HEK293T (cell line): ENCODE data around the gene TIGD1.

ENCODE experiments used
- CTCF ChIA-PET: fragments of 350-600 bp; formaldehyde crosslinking; extraction: SDS; loops from one replicate; lab custom pipeline; 2021; ENCODE audit warnings: antibody characterized with exemption, inconsistent platforms; lab: Yijun Ruan, JAX
- POLR2A ChIA-PET: fragments of 350-600 bp; formaldehyde crosslinking; extraction: SDS; loops from one replicate; lab custom pipeline; 2020; ENCODE audit warnings: antibody characterized with exemption, inconsistent platforms; lab: Yijun Ruan, JAX
- DNase-seq: peaks from one replicate; pipeline ENCODE4 v3.0.0; 2012; ENCODE audit warnings: mixed read lengths; ENCODE audit errors: extremely low spot score
- ARNT ChIP-seq: fragments of 450-650 bp; IDR thresholded peaks from 2 replicates; pipeline ENCODE4 v1.6.1; 2017; ENCODE audit warnings: mild to moderate bottlenecking
- BHLHE40 ChIP-seq: fragments of 450-650 bp; IDR thresholded peaks from 2 replicates; pipeline ENCODE4 v1.6.1; 2016; ENCODE audit warnings: mild to moderate bottlenecking, moderate library complexity, borderline replicate concordance
- CTBP1 ChIP-seq: fragments of 450-650 bp; IDR thresholded peaks from 2 replicates; pipeline ENCODE4 v1.6.1; 2016; ENCODE audit warnings: borderline replicate concordance
- ELF4 ChIP-seq: fragments of 450-650 bp; IDR thresholded peaks from 2 replicates; pipeline ENCODE4 v1.6.1; 2017; ENCODE audit warnings: antibody characterized with exemption
- FOXA1 ChIP-seq: fragments of 450-650 bp; IDR thresholded peaks from 2 replicates; pipeline ENCODE4 v1.6.1; 2016; ENCODE audit warnings: mild to moderate bottlenecking
- FOXK2 ChIP-seq: fragments of 450-650 bp; IDR thresholded peaks from 2 replicates; pipeline ENCODE4 v1.6.1; 2016; ENCODE audit warnings: mild to moderate bottlenecking
- FOXM1 ChIP-seq: fragments of 450-650 bp; IDR thresholded peaks from 2 replicates; pipeline ENCODE4 v1.6.1; 2017; ENCODE audit warnings: mild to moderate bottlenecking, borderline replicate concordance
- HDGF ChIP-seq: fragments of 450-650 bp; IDR thresholded peaks from 2 replicates; pipeline ENCODE4 v1.6.1; 2017; ENCODE audit warnings: antibody characterized with exemption, borderline replicate concordance
- L3MBTL2 ChIP-seq: fragments of 450-650 bp; conservative IDR thresholded peaks from 2 replicates; pipeline ENCODE4 v1.6.1; 2016; ENCODE audit warnings: mild to moderate bottlenecking
- LEF1 ChIP-seq: fragments of 450-650 bp; IDR thresholded peaks from 2 replicates; pipeline ENCODE4 v1.6.1; 2017; ENCODE audit warnings: mild to moderate bottlenecking, borderline replicate concordance
- NFRKB ChIP-seq: fragments of 450-650 bp; IDR thresholded peaks from 2 replicates; pipeline ENCODE4 v1.6.1; 2016; ENCODE audit warnings: mild to moderate bottlenecking, moderate library complexity
- PKNOX1 ChIP-seq: fragments of 450-650 bp; IDR thresholded peaks from 2 replicates; pipeline ENCODE4 v1.6.1; 2016
- SP1 ChIP-seq: fragments of 450-650 bp; IDR thresholded peaks from 2 replicates; pipeline ENCODE4 v1.6.1; 2017
- SUZ12 ChIP-seq: fragments of 450-650 bp; IDR thresholded peaks from 2 replicates; pipeline ENCODE4 v1.6.1; 2016; ENCODE audit warnings: mild to moderate bottlenecking
- TARDBP ChIP-seq: fragments of 450-650 bp; IDR thresholded peaks from 2 replicates; pipeline ENCODE4 v1.6.1; 2016
- ZNF384 ChIP-seq: fragments of 450-650 bp; IDR thresholded peaks from 2 replicates; pipeline ENCODE4 v1.6.1; 2016

TIGD1 gene

GRCh38 chr2:232532419-232532818 is 17.9 kb downstream of the TIGD1 start:
- ChIA-PET POLR2A (no interaction called here), CTCF (interaction anchor here (1.2 kb wide), 1 partner anchor 9 kb away, joined by 3 read pairs; no protein-coding TSS in a partner anchor)
- TF ChIP-seq HDGF, result no peak
- TF ChIP-seq LEF1, result no peak
- no peak for TF ChIP-seq FOXM1
- TF ChIP-seq ARNT, result no peak
- TF ChIP-seq BHLHE40, result no peak
- TF ChIP-seq ZNF384, result no peak
- no peak for TF ChIP-seq SUZ12
- no peak for TF ChIP-seq FOXK2
- no peak for TF ChIP-seq FOXA1
- TF ChIP-seq L3MBTL2, result no peak
- TF ChIP-seq CTBP1, result no peak
- TF ChIP-seq PKNOX1, result no peak
- TF ChIP-seq NFRKB, result no peak
- no peak for TF ChIP-seq TARDBP
- no peak for TF ChIP-seq SP1
- TF ChIP-seq ELF4, result no peak
- no peak for DNase-seq

- ChIA-PET POLR2A (interaction anchor here (1.0 kb wide), 1 partner anchor 20 kb away, joined by 3 read pairs; the partner anchor contains the start of gene EIF4E2), CTCF (no interaction called here)
- no peak for TF ChIP-seq LEF1
- DNase-seq, result no peak
Measured at GRCh38 chr2:232530626-232531260, 19.6 kb downstream of the TIGD1 start.

GRCh38 chr2:232529806-232530547 is 20.4 kb downstream of the TIGD1 start:
- TF ChIP-seq ARNT, result no peak
- TF ChIP-seq FOXM1, result no peak
- no peak for TF ChIP-seq FOXK2
- no peak for TF ChIP-seq FOXA1
- no peak for TF ChIP-seq CTBP1
- no peak for TF ChIP-seq ELF4
- no peak for TF ChIP-seq ZNF384
- no peak for TF ChIP-seq SUZ12
- no peak for TF ChIP-seq NFRKB
- TF ChIP-seq L3MBTL2, result no peak
- TF ChIP-seq BHLHE40, result no peak
- TF ChIP-seq SP1, result no peak
- TF ChIP-seq HDGF, result no peak
- TF ChIP-seq LEF1, result no peak
- TF ChIP-seq PKNOX1, result no peak
- TF ChIP-seq TARDBP, result no peak
- no peak for DNase-seq
- ChIA-PET POLR2A (no interaction called here), CTCF (no interaction called here)

DNA sequence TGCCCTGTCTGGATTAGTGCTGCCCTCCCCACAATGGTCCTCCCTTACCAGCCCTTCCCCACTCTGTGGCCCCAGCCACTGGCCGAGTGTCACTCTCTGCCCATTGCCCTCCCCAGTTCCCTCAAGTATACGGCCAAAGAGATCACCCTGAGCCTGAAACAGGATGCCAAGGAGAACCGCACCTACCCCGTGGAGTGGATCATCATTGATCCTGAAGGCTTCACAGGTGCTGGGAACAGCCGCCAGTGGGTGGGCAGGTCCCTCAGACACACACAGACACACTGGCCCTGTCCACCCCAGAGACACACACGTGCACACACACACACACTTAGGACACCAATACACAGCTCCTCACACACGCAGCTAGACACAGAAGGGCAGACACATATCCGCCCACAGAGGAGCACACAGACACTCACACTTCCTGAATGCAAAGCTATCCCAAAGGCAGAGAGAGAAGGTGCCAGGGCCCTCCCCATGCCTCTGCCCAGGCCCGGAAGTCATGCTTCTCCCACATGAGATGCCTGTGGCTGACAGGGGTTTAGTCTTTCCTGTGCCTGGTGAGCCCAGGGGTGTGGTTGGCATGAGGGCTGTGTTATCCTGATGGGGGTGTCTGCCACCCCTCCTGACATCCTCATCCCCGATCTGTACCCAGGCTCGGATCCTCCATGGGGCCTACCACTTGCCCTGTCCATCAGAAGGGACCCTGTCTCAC is 21.5 kb downstream of the TIGD1 start:
- DNase-seq, result no peak
- ChIA-PET CTCF (no interaction called here), POLR2A (no interaction called here)
- TF ChIP-seq ELF4 (no peak), TARDBP (no peak), FOXM1 (no peak), NFRKB (no peak), L3MBTL2 (no peak), SUZ12 (no peak), HDGF (no peak), LEF1 (no peak), ZNF384 (no peak), PKNOX1 (no peak), FOXK2 (no peak), BHLHE40 (no peak), SP1 (no peak), FOXA1 (no peak)

DNA sequence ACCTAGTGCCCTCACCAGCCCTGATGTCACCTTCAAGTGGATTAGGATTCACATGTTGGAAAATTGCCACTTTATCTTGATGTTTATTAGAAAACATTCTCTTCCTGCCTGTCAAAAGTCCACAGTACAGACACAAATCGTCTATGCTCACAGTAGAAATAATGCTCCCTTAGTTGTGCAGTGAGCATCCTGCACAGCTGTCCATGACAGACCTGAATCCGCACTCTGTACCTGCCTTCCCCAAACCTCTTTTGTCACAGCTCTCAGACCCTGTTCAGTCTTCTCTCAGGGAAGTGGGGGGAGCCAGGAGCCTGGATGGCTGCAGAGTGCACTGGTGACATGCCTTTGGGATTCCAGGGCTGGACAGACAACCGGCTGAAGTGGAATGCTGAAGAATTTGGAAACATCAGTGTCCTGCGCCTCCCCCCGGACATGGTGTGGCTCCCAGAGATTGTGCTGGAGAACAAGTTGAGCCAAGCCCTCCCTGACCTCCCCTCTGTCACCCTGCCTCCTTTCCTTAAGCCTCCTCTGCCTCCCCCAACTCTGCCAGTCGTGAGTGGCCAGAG is 22.4 kb downstream of the TIGD1 start:
- DNase-seq, result no peak
- CTCF ChIA-PET, result interaction anchor here (0.6 kb wide), 1 partner anchor 199 kb away, joined by 3 read pairs; no protein-coding TSS in a partner anchor

More for the DNA sequence above, 22.4 kb downstream of the TIGD1 start:
- POLR2A ChIA-PET, result no interaction called here
- TF ChIP-seq TARDBP (no peak), L3MBTL2 (no peak), FOXM1 (no peak), ZNF384 (no peak), CTBP1 (no peak), BHLHE40 (no peak), NFRKB (no peak), PKNOX1 (no peak), SUZ12 (no peak), SP1 (no peak), LEF1 (no peak), HDGF (no peak), FOXK2 (no peak), ELF4 (no peak), ARNT (no peak), FOXA1 (no peak)
